GM18951 (cell line): ENCODE data around the gene AKR1B15.

Experiments used
- POLR2A ChIP-seq: IDR thresholded peaks from 4 replicates; pipeline ENCODE4 v1.6.1; 2011; ENCODE audit warnings: mild to moderate bottlenecking; ENCODE audit not compliant: insufficient read length, insufficient read depth; ENCODE audit errors: extremely low read depth
- in situ Hi-C: fragments of 300-500 bp; cut with MboI; formaldehyde crosslinking; loops from one replicate; pipeline ENCODE4 v1.12.0; 2022; ENCODE audit warnings: low sequenced_read_pairs, mixed read lengths, inconsistent platforms; ENCODE audit not compliant: unreplicated experiment

AKR1B15 gene

GRCh38 chr7:134548877-134549276 is at the start of gene AKR1B15:
Gene AKR1B15 (plus strand): TSS chr7:134549110. CDS start chr7:134564620, 15,510 bp downstream.
- no peak for TF ChIP-seq POLR2A
- in situ Hi-C loops, result no loop called here

GRCh38 chr7:134500406-134500805 is 48.5 kb upstream of the AKR1B15 start:
- in situ Hi-C loops, result no loop called here

GRCh38 chr7:134500982-134501381 is 47.9 kb upstream of the AKR1B15 start:
- TF ChIP-seq POLR2A, result no peak
- in situ Hi-C loops, result no loop called here

More at GRCh38 chr7:134500406-134500805, 48.5 kb upstream of the AKR1B15 start:
- no peak for TF ChIP-seq POLR2A

DNA sequence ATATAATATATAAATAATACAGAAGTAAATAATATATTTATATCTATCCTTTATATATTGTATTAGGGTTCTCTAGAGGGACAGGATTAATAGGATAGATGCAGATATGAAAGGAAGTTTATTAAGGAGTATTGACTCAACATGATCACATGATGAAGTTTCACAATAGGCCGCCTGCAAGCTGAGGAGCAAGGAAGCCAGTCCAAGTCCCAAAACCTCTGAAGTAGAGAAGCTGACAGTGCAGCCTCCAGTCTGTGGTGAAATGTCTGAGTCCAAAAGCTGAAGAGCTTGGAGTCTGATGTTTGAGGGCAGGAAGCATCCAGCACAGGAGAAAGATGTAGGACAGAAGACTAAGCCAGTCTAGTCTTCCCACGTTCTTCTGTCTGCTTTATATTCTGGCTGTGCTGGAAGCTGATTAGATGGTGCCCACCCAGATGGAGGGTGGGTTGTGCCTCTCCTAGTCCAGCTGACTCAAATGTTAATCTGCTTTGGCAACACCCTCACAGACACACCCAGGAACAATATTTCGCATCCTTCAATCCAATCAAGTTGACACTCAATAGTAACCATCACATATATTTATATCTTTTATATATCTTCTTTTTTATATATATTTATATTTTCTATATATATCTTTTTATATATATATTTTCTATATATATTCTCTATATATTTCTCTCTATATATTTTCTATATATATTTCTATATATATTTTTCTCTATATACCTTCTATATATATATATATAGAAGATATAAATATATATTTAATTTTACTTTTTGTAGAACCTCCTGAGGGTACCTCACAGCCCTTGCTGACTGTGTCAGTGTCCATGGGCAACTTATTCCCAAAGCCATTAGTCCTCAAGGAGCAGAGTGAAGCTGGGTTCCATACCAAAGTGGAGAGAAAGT is 46.2 kb upstream of the AKR1B15 start:
- no peak for TF ChIP-seq POLR2A
- in situ Hi-C loops, result no loop called here

GRCh38 chr7:134504660-134505164 is 44.2 kb upstream of the AKR1B15 start:
- in situ Hi-C loops, result no loop called here
- no peak for TF ChIP-seq POLR2A

GRCh38 chr7:134505856-134506255 is 43.1 kb upstream of the AKR1B15 start:
- no peak for TF ChIP-seq POLR2A
- in situ Hi-C loops, result no loop called here

DNA sequence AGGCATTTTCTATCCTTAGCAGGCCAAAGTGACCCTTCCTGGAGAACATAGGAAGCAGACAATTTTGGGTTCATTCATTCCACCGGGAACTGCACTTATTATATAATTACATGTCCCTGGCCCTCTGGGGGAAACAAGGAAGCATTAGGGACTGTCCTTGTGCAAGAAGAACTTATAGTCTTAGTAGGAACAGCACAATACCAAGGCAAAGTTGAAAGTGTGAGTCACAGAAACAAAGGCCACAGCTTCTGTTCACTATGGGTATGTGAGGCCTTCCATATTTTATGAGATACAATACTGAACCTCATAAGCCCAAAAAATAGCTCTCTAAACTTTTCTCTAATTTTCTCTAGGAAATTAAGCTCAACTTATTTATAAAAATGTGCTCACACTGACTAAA is 39.9 kb upstream of the AKR1B15 start:
- no peak for TF ChIP-seq POLR2A
- in situ Hi-C loops, result no loop called here

GRCh38 chr7:134510646-134511045 is 38.3 kb upstream of the AKR1B15 start:
- in situ Hi-C loops, result no loop called here
- TF ChIP-seq POLR2A, result no peak

- in situ Hi-C loops, result no loop called here
- TF ChIP-seq POLR2A, result no peak
These were observed 36.6 kb upstream of the AKR1B15 start for GRCh38 chr7:134512271-134512670.

DNA sequence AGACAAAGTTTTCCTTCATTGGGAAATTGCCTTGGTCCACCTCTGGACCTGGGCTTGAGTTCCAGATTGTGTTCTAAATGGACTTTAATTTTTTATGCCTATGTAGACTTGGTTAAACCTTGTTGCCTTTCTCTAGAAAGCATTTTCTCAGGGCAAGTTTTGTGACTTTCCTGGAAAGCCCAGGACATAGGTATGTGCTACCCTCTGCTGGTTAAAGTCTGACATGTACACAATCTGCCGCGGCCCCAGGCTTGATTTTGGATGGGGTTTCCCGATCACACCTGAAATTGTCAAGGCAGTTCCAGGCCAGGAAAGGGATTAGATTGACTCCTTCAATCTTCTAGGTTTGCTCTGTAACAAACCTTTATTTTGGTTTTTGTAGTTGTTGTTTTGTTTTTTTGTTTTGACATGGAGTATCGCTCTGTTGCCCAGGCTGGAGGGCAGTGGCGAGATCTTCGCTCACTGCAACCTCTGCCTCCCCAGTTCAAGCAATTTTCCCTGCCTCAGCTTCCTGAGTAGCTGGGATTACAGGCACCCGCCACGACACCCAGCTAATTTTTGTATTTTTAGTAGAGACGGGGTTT is 35.6 kb upstream of the AKR1B15 start:
- in situ Hi-C loops, result no loop called here
- TF ChIP-seq POLR2A, result no peak

GRCh38 chr7:134514106-134514505 is 34.8 kb upstream of the AKR1B15 start:
- in situ Hi-C loops, result no loop called here
- no peak for TF ChIP-seq POLR2A

- no peak for TF ChIP-seq POLR2A
- in situ Hi-C loops, result no loop called here
These were observed 34.2 kb upstream of the AKR1B15 start for GRCh38 chr7:134514663-134515062.

DNA sequence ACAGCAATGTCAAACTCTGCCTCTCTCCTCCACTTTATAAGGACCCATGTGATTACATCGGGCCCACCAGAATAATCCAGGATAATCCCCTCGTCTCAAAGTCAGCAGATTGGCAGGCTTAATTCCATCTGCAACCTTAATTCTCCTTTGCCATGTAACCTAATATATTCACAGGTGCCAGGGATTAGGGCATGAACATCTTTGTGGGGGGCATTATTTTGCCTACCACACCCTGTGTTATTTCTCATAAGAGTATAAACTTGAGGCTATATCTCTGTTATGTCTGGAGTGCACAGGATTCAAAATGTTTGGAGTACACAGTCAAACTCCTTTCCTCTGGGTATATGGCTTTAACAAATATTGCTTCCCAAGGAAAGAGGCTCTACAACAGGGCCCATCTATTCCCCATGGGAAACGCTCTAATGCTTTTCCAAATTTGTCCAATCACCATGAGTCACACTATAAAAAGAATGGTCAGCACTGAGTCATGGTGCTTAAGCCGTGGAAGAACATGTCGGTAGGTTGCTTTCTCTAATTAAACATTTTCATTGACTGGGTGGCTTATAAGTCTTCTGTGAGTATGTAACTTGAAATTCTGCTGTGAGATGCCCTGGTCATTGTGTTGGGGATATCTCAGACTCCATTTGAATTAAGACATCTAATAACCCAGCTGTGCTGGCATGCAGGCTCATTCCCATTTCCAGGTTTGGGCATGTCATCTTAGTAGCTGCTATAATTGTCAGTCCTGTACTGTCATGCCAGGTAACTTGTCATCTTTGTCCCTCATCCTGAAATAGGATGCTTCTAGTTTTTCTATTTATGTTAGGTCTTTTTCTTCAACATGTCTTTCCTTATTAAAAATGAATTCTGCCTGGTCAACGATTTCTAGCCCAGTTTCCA is 33.1 kb upstream of the AKR1B15 start:
- in situ Hi-C loops, result no loop called here
- no peak for TF ChIP-seq POLR2A
